Hepatocyte (in vitro differentiated cells): ENCODE data around the gene VPS8. TPM values are rescaled to one million over a fixed set of nuclear protein-coding genes. Genes with fewer than 3 reads are reported as not detected.

Experiments used
- DNase-seq: peaks from one replicate; pipeline ENCODE4 v3.0.0-alpha.2; 2016; ENCODE audit warnings: low spot score
- H2AFZ ChIP-seq: fragments of 200-600 bp; sonication (generic); 2 replicates; pipeline ENCODE4 v1.6.0; 2016; ENCODE audit warnings: antibody characterized with exemption, mild to moderate bottlenecking
- H3K27ac ChIP-seq: fragments of 200-600 bp; sonication (generic); 2 replicates; pipeline ENCODE4 v1.5.1; 2016; ENCODE audit warnings: mild to moderate bottlenecking
- H3K27me3 ChIP-seq: fragments of 200-600 bp; sonication (generic); 2 replicates; pipeline ENCODE4 v1.6.1; 2016
- H3K36me3 ChIP-seq: fragments of 200-600 bp; sonication (generic); replicated peaks from 2 replicates; pipeline ENCODE4 v1.5.1; 2016; ENCODE audit warnings: low read depth; ENCODE audit not compliant: insufficient read depth
- H3K4me1 ChIP-seq: fragments of 200-600 bp; sonication (generic); 2 replicates; pipeline ENCODE4 v1.5.1; 2016; ENCODE audit warnings: mild to moderate bottlenecking, moderate library complexity; ENCODE audit not compliant: insufficient read depth
- H3K4me2 ChIP-seq: fragments of 200-600 bp; sonication (generic); 2 replicates; pipeline ENCODE4 v1.6.0; 2016
- H3K4me3 ChIP-seq: fragments of 200-600 bp; sonication (generic); 2 replicates; pipeline ENCODE4 v1.5.1; 2016; ENCODE audit warnings: mild to moderate bottlenecking
- H3K79me2 ChIP-seq: fragments of 200-600 bp; sonication (generic); 2 replicates; pipeline ENCODE4 v1.6.0; 2017; ENCODE audit warnings: mild to moderate bottlenecking
- H3K9me2 ChIP-seq: fragments of 200-600 bp; sonication (generic); replicated peaks from 2 replicates; pipeline ENCODE4 v1.6.0; 2017; ENCODE audit warnings: mild to moderate bottlenecking; ENCODE audit not compliant: insufficient read depth
- H3K9me3 ChIP-seq: fragments of 200-600 bp; sonication (generic); 2 replicates; pipeline ENCODE4 v1.5.1; 2016; ENCODE audit warnings: low read depth, mild to moderate bottlenecking
- H4K20me1 ChIP-seq: fragments of 200-600 bp; sonication (generic); 2 replicates; pipeline ENCODE4 v1.6.0; 2016; ENCODE audit warnings: mild to moderate bottlenecking; ENCODE audit not compliant: insufficient read depth, poor library complexity, severe bottlenecking
- CTCF ChIP-seq: fragments of 200-600 bp; sonication (generic); IDR thresholded peaks from 2 replicates; pipeline ENCODE4 v1.5.1; 2016; ENCODE audit warnings: antibody characterized with exemption, mild to moderate bottlenecking; ENCODE audit not compliant: poor library complexity
- EZH2 ChIP-seq: fragments of 200-600 bp; sonication (generic); IDR thresholded peaks from 2 replicates; pipeline ENCODE4 v1.6.1; 2016; ENCODE audit warnings: antibody characterized with exemption, mild to moderate bottlenecking, borderline replicate concordance
- EZH2phosphoT487 ChIP-seq: fragments of 200-600 bp; sonication (generic); IDR thresholded peaks from one replicate; pipeline ENCODE4 v1.6.1; 2018; ENCODE audit warnings: antibody characterized with exemption, mild to moderate bottlenecking, low read depth, moderate library complexity; ENCODE audit not compliant: unreplicated experiment, severe bottlenecking
- WGBS: methylation state at CpG from one replicate; pipeline ENCODE4 v1.1.6; 2016; ENCODE audit warnings: low lambda C conversion rate; ENCODE audit errors: missing lambda C conversion rate; 5-methylcytosine and 5-hydroxymethylcytosine counted together
- polyA plus RNA-seq: library from polyadenylated mRNA; unstranded; fragments of >200 nt; fragmentation: Nextera tagmentation; extraction: Ambion mirVana; gene quantifications from 2 replicates; pipeline ENCODE4 v1.2.1, GENCODE V29; 2016
- total RNA-seq: library from RNA; depleted of rRNA; stranded (reverse); fragments of >200 nt; gene quantifications from 2 replicates; pipeline ENCODE4 v1.2.3, GENCODE V29; 2014

The VPS8 gene
- total and polyA plus RNA-seq, 2 experiments from 2014 or later, result 20.5 to 61.9 TPM

- Histone ChIP-seq H2AFZ (no peak overlapping the region), H3K4me1 (no peaks in the 10 kb centered on the region), H3K9me2 (no peaks in the 10 kb centered on the region), H3K4me2 (no peak overlapping the region), H3K36me3 (no peaks in the 10 kb centered on the region), H3K27me3 (no peaks in the 10 kb centered on the region), H3K4me3 (no peak overlapping the region), H3K27ac (no peak overlapping the region), H3K79me2 (no peaks in the 10 kb centered on the region), H4K20me1 (no peaks in the 10 kb centered on the region), H3K9me3 (no peaks in the 10 kb centered on the region)
- no peak for DNase-seq
- WGBS, result 100% methylated on average over 1 of the region's 1 CpG
- TF ChIP-seq EZH2phosphoT487, result no peak
Observed at GRCh38 chr3:185040425-185040824, 228.5 kb downstream of the VPS8 start.

GRCh38 chr3:185041540-185041939 is 229.6 kb downstream of the VPS8 start:
- Histone ChIP-seq H3K79me2 (no peaks in the 10 kb centered on the region), H3K27ac (no peak overlapping the region), H3K9me2 (no peaks in the 10 kb centered on the region), H3K4me3 (no peak overlapping the region), H3K36me3 (no peaks in the 10 kb centered on the region), H3K4me2 (no peak overlapping the region), H3K9me3 (no peaks in the 10 kb centered on the region), H2AFZ (no peak overlapping the region), H4K20me1 (no peaks in the 10 kb centered on the region), H3K27me3 (no peaks in the 10 kb centered on the region), H3K4me1 (no peaks in the 10 kb centered on the region)
- DNase-seq, result no peak
- 86% methylated on average over 4 of the region's 4 CpGs for WGBS
- no peak for TF ChIP-seq EZH2

GRCh38 chr3:185042312-185043050 is 230.5 kb downstream of the VPS8 start:
- WGBS, result 78% methylated on average over 7 of the region's 7 CpGs

GRCh38 chr3:185046164-185046515 is 234.2 kb downstream of the VPS8 start:
- Histone ChIP-seq H3K79me2 (no peaks in the 10 kb centered on the region), H3K27me3 (no peaks in the 10 kb centered on the region), H3K36me3 (no peaks in the 10 kb centered on the region), H3K27ac (peak overlapping the region; percentile 14), H3K9me3 (no peaks in the 10 kb centered on the region), H3K4me1 (no peaks in the 10 kb centered on the region), H2AFZ (no peak overlapping the region), H3K4me3 (no peak overlapping the region), H3K4me2 (peak overlapping the region; percentile 41), H4K20me1 (no peaks in the 10 kb centered on the region), H3K9me2 (no peaks in the 10 kb centered on the region)
- WGBS, result 46% methylated on average over 1 of the region's 1 CpG
- DNase-seq, result no peak
- TF ChIP-seq CTCF, result no peak
- TF ChIP-seq EZH2, result no peak
- TF ChIP-seq EZH2phosphoT487, result no peak

More at GRCh38 chr3:185042312-185043050, 230.5 kb downstream of the VPS8 start:
- DNase-seq, result no peak
- Histone ChIP-seq H3K4me1 (no peaks in the 10 kb centered on the region), H3K36me3 (no peaks in the 10 kb centered on the region), H2AFZ (no peak overlapping the region), H3K9me3 (no peaks in the 10 kb centered on the region), H3K27ac (no peak overlapping the region), H3K27me3 (no peaks in the 10 kb centered on the region), H3K4me3 (no peak overlapping the region), H3K79me2 (no peaks in the 10 kb centered on the region), H3K4me2 (no peak overlapping the region), H4K20me1 (no peaks in the 10 kb centered on the region), H3K9me2 (no peaks in the 10 kb centered on the region)
- TF ChIP-seq CTCF, result no peak
